ENCODE results near the gene ITGA8.

DNA sequence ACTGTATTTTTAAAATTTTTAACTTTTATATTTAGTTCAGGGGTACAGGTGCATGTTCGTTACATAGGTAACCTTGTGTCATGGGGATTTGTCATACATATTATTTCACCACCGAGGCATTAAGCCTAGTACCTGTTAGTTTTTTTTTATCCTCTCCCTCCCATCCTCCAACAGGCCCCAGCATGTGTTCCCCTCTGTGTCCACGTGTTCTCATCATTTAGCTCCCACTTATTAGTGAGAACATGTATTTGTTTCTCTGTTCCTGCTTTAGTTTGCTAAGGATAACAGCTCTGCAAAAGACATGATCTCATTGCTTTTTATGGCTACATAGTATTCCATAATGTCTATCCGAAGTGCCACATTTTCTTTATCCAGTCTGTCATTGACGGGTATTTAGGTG, 22.4 kb upstream of the ITGA8 start:
- TF ChIP-seq, protein P1, sequence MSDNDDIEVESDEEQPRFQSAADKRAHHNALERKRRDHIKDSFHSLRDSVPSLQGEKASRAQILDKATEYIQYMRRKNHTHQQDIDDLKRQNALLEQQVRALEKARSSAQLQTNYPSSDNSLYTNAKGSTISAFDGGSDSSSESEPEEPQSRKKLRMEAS (IDR thresholded peaks at IDR 0.05), result no peak
- TF ChIP-seq CTCF (IDR thresholded peaks at IDR 0.05 in 2 of 3, conservative IDR thresholded peaks at IDR 0.05 in 1 of 3; ENCODE audit: borderline replicate concordance in 1 of 3, insufficient read depth in 1 of 3, low read depth in 2 of 3, low read length in 2 of 3) (no peak), POLR2AphosphoS5 (IDR thresholded peaks at IDR 0.05; ENCODE audit: low read depth, low read length) (no peak), EZH2 (IDR thresholded peaks at IDR 0.05) (no peak), FOSL1 (IDR thresholded peaks at IDR 0.05; ENCODE audit: low read depth) (no peak), EGR1 (IDR thresholded peaks at IDR 0.05; ENCODE audit: low read depth) (no peak), SP1 (IDR thresholded peaks at IDR 0.05; ENCODE audit: low read depth) (no peak), ELF1 (IDR thresholded peaks at IDR 0.05; ENCODE audit: borderline replicate concordance, low read depth) (no peak), JUND (IDR thresholded peaks at IDR 0.05) (no peak), YY1 (IDR thresholded peaks at IDR 0.05; ENCODE audit: extremely low read depth, insufficient replicate concordance, low read depth, low read length) (no peak), POLR2A (IDR thresholded peaks at IDR 0.05; ENCODE audit: borderline replicate concordance, extremely low read depth, insufficient read depth, insufficient read length) (no peak)
